Tibial nerve (tissue), 4 donors: ENCODE results near the gene GLTP.

ENCODE experiments used
- EP300 ChIP-seq, 2 donors: sonication (generic); formaldehyde crosslinking; IDR thresholded peaks; one replicate each; pipeline ENCODE4 v1.6.1; 2017; ENCODE audit warnings: antibody characterized with exemption in 2 of 2, mild to moderate bottlenecking in 1 of 2
- POLR2A ChIP-seq, 2 donors: fragments of 450-650 bp; IDR thresholded peaks; one replicate each; pipeline ENCODE4 v1.6.1; 2017; ENCODE audit warnings: antibody characterized with exemption in 2 of 2, mild to moderate bottlenecking in 2 of 2, moderate library complexity in 2 of 2
- TF ChIP-seq, protein P1 (sequence below), 5 experiments: fragments of 200-600 bp in 3 of 5; fragments of 450-650 bp in 2 of 5; sonication (generic) in 3 of 5; IDR thresholded peaks; one replicate each; pipeline ENCODE4 v1.5.1; 2016 to 2019; ENCODE audit warnings: antibody characterized with exemption in 5 of 5, mild to moderate bottlenecking in 3 of 5, moderate library complexity in 2 of 5

DNA sequence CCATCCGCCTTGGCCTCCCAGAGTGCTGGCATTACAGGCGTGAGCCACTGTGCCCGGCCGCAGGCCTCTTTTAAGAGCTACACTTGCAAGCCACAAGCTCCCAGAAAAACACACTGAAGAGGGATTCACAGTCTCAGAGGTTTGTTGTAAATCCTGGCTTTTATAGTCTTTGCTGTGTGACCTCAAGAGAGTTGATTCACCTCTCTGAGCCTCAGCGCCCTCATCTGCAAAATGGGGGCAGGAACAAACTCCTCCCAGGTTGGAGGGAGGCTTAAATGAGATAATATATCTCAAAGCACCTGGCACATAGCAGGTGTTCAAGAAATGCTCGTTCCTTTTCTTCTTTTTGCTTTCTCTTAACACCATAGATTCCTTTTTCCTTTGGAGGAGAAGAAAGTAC, 15.8 kb upstream of the GLTP start:
- TF ChIP-seq, protein P1, sequence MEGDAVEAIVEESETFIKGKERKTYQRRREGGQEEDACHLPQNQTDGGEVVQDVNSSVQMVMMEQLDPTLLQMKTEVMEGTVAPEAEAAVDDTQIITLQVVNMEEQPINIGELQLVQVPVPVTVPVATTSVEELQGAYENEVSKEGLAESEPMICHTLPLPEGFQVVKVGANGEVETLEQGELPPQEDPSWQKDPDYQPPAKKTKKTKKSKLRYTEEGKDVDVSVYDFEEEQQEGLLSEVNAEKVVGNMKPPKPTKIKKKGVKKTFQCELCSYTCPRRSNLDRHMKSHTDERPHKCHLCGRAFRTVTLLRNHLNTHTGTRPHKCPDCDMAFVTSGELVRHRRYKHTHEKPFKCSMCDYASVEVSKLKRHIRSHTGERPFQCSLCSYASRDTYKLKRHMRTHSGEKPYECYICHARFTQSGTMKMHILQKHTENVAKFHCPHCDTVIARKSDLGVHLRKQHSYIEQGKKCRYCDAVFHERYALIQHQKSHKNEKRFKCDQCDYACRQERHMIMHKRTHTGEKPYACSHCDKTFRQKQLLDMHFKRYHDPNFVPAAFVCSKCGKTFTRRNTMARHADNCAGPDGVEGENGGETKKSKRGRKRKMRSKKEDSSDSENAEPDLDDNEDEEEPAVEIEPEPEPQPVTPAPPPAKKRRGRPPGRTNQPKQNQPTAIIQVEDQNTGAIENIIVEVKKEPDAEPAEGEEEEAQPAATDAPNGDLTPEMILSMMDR (IDR thresholded peaks at IDR 0.05): no peak
- no peak for TF ChIP-seq POLR2A (IDR thresholded peaks at IDR 0.05)
- TF ChIP-seq EP300 (IDR thresholded peaks at IDR 0.05): no peak
